ENCODE data around the gene TMED1. TPM values are rescaled to one million over a fixed set of nuclear protein-coding genes. Genes with fewer than 3 reads are reported as not detected.

The TMED1 gene
- total and polyA plus RNA-seq, 8 donors: 0.58 to 45.2 (median 20.9) TPM

Small RNA genes lying within 50 kb of the gene (small RNA-seq; reads per million reads assigned to genes)
- gene MIR199A1 (0 to 0.20 (median 0.08) reads per million in 4 donors), gene MIR6793 (0 to 0.77 (median 0.30) reads per million in 4 donors)

Other genes with a start within 250 kb of the TMED1 start
- 100 to 1,000 TPM in 1 of 5 donors, 10 to 100 TPM in 4; 11.7 to 687 (median 61.0) TPM for gene AP1M2, start 248.9 kb downstream of the TMED1 start, total RNA-seq
- 100 to 1,000 TPM in 2 of 3 donors, 10 to 100 TPM in 1; 74.6 to 116 (median 112) TPM for gene AP1M2, start 248.9 kb downstream of the TMED1 start, polyA plus RNA-seq
- gene SLC44A2, start 210.7 kb downstream of the TMED1 start, total RNA-seq: 100 to 1,000 TPM in 3 of 5 donors, 10 to 100 TPM in 2; 58.0 to 161 (median 101) TPM
- gene SLC44A2, start 210.7 kb downstream of the TMED1 start, polyA plus RNA-seq: 10 to 100 TPM; 26.1 to 66.9 (median 64.4) TPM
- gene ILF3, start 181.9 kb downstream of the TMED1 start, total RNA-seq: 100 to 1,000 TPM in 3 of 5 donors, 10 to 100 TPM in 2; 65.3 to 381 (median 142) TPM
- gene ILF3, start 181.9 kb downstream of the TMED1 start, polyA plus RNA-seq: 10 to 100 TPM; 33.5 to 84.2 (median 49.8) TPM
- gene QTRT1, start 134.8 kb downstream of the TMED1 start, total RNA-seq: 100 to 1,000 TPM in 2 of 5 donors, 10 to 100 TPM in 3; 21.7 to 104 (median 66.5) TPM
- 100 to 1,000 TPM; 113 to 153 (median 115) TPM for gene QTRT1, start 134.8 kb downstream of the TMED1 start, polyA plus RNA-seq
- gene DNM2, start 118.1 kb downstream of the TMED1 start, total RNA-seq: 100 to 1,000 TPM; 270 to 541 (median 289) TPM
- 100 to 1,000 TPM in 1 of 3 donors, 10 to 100 TPM in 2; 77.8 to 130 (median 83.6) TPM for gene DNM2, start 118.1 kb downstream of the TMED1 start, polyA plus RNA-seq
- 1 to 10 TPM in 2 of 5 donors, not detected in 3; 1.8 to 2.2 TPM for gene C19orf38, start 12.2 kb upstream of the TMED1 start, total RNA-seq
- 1 to 10 TPM in 1 of 3 donors, under 1 TPM in 2; 0.92 to 1.2 (median 1.00) TPM for gene C19orf38, start 12.2 kb upstream of the TMED1 start, polyA plus RNA-seq
- gene CARM1, start 35.3 kb upstream of the TMED1 start, total RNA-seq: 10 to 100 TPM in 4 of 5 donors, 1 to 10 TPM in 1; 5.2 to 21.0 (median 15.6) TPM
- 10 to 100 TPM; 15.1 to 19.2 (median 18.2) TPM for gene CARM1, start 35.3 kb upstream of the TMED1 start, polyA plus RNA-seq
- 10 to 100 TPM in 4 of 5 donors, under 1 TPM in 1; 0.58 to 72.3 (median 52.6) TPM for gene YIPF2, start 92.4 kb upstream of the TMED1 start, total RNA-seq
- 10 to 100 TPM; 19.1 to 28.6 (median 28.6) TPM for gene YIPF2, start 92.4 kb upstream of the TMED1 start, polyA plus RNA-seq
- 100 to 1,000 TPM in 1 of 5 donors, 10 to 100 TPM in 3, 1 to 10 TPM in 1; 9.8 to 294 (median 34.4) TPM for gene TIMM29, start 92.6 kb upstream of the TMED1 start, total RNA-seq
- 10 to 100 TPM; 14.3 to 18.6 (median 14.3) TPM for gene TIMM29, start 92.6 kb upstream of the TMED1 start, polyA plus RNA-seq
- 100 to 1,000 TPM in 1 of 5 donors, 10 to 100 TPM in 4; 28.6 to 158 (median 74.5) TPM for gene SMARCA4, start 124.8 kb upstream of the TMED1 start, total RNA-seq
- gene SMARCA4, start 124.8 kb upstream of the TMED1 start, polyA plus RNA-seq: 10 to 100 TPM; 41.5 to 77.2 (median 47.4) TPM

Measured in stomach (tissue), 8 donors.